Stimulated activated naive CD8-positive, alpha-beta T cell treated with anti-CD3 and anti-CD28 coated beads, Interleukin-15, amount 100 ng/mL, for 72 hours (primary cell): Measurements from ENCODE around the gene TUBA1B.
"Not testable (repeated sequence)": the region's sequence is repeated elsewhere in the genome, so short reads cannot be mapped to it uniquely, and the experiment has no call there.

Source experiments
- ATAC-seq: fragments of 150-1000 bp; cut with Tn5 transposase; 2 replicates; pipeline ENCODE4 v1.10.0; 2021; ENCODE audit warnings: mild to moderate bottlenecking, moderate library complexity
- DNase-seq, 2 donors: peaks; one replicate each; pipeline ENCODE4 v3.0.0; 2021 to 2022
- H3K27ac Mint-ChIP-seq, 2 donors: one replicate each; pipeline ENCODE4 v1.8.0; 2022; ENCODE audit warnings: mild to moderate bottlenecking in 2 of 2, mixed read lengths in 2 of 2, moderate library complexity in 2 of 2
- H3K27me3 Mint-ChIP-seq: one replicate; pipeline ENCODE4 v1.8.0; 2022; ENCODE audit warnings: mixed read lengths
- H3K4me1 Mint-ChIP-seq: one replicate; pipeline ENCODE4 v1.8.0; 2022; ENCODE audit warnings: mild to moderate bottlenecking, mixed read lengths
- H3K4me3 Mint-ChIP-seq, 2 donors: one replicate each; pipeline ENCODE4 v1.8.0; 2022; ENCODE audit warnings: mild to moderate bottlenecking in 2 of 2, mixed read lengths in 2 of 2, moderate library complexity in 1 of 2
- H3K9me3 Mint-ChIP-seq, 2 donors: one replicate each; pipeline ENCODE4 v1.8.0; 2022; ENCODE audit warnings: mixed read lengths in 2 of 2

The TUBA1B gene

DNA sequence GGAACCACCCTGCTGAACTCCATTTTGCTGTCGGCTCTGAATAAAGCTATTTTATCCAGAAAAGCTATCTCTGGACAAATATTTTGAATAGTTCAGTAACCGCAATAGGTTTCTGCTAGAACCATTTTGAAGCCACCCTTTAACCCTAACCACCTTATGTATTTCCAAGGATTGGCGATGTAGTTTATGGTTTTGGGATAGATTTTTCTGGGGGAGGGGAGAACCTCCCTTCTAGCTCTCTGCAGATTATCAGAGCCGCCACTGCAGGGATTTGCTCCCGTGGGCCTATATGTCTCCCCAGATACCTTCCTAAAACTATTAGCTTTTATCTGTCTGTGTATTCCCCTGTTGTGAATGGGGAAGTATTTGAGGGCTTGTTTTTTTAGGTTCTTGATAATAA is 1.8 kb upstream of the TUBA1B start:
- Mint-ChIP-seq H3K4me3 (peak overlapping the region; percentile 39 to 88), H3K27me3 (no peaks in the 10 kb centered on the region), H3K4me1 (peaks cover 57% of the 10 kb centered on the region), H3K9me3 (no peaks in the 10 kb centered on the region), H3K27ac (no peak overlapping the region)
- no peak for DNase-seq
- ATAC-seq: no peak

DNA sequence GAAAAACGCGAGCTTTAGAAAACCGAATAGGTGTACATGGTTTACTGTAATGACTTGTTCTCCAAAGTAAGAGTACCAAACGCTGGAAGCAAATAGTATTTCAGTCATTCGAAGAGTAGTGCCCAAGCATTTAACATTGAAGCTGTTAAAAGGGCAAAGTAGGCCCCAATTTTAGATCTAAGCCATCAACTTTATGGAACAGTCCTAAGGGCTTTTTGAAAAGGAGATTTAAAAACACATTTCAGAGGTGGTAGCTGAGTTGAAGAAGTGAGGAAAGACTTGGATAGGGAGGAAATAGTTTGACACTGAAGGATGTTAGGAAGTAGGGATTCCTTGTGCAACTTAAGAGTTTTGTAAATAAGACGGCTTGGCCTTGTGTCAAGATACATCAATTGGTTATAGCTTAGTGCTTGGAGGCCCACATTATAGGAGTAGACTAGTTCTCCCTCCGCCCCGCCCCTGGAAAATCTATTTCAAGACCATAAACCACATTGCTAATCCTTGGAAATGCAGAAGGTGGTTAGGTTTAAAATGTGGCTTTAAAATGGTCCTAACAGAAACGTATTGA is 783 bp upstream of the TUBA1B start:
- ATAC-seq (peak; percentile 0), DNase-seq (no peak)
- peaks cover 67% of the 10 kb centered on the region for H3K4me1 Mint-ChIP-seq
- peak overlapping the region; percentile 84 to 88 for H3K4me3 Mint-ChIP-seq
- H3K27ac Mint-ChIP-seq: peak overlapping the region; percentile 89 to 94
- no peaks in the 10 kb centered on the region for H3K9me3 Mint-ChIP-seq
- no peaks in the 10 kb centered on the region for H3K27me3 Mint-ChIP-seq

DNA sequence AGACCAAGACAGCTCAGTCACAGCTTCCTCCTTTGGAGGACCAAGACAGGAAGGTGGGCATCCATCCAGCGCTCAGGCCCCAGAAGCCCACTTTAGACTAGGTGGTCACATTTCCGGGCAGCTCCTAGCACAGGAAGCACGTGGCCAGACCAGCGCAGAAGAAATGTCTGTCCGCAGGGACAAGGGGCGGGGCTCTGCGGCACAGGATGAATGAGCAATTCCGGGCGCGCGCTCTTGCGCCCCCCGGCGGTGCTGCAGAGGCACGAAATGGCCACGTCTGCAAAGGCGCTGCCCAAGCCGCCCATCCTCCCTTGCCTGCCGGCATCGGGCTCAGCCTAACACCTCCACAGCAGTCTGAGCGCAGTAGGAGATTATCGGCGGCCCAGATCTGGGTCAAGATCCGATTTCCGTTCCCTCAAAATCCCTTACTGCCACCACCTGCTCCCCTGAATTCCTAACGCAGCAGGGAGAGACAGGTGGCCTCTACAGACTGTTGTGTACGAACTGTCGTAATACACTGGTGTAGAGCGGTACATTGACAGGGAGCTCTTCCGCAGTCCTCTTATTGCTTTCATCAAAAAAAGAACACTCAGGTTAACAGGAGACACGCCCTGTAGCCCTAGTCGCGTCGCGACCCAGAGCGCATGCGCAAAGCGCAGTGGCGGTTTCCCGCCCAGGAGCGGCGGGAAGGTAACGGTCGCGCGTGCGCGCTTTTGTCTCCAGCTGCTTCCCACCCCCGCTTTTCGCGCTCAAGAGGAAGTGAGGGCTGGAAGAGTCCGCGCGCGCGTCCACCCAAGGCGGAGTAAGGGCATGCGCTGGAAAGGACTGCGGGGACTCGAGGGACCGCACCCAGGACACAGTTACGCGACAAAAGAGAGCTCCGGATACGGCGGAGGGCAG is 794 bp downstream of the TUBA1B start:
- ATAC-seq: peak; percentile 78

GRCh38 chr12:49129332-49130150 is 1.7 kb downstream of the TUBA1B start:
- Mint-ChIP-seq H3K4me1 (peaks cover 70% of the 10 kb centered on the region), H3K27me3 (no peaks in the 10 kb centered on the region), H3K9me3 (no peaks in the 10 kb centered on the region), H3K27ac (peak overlapping the region; percentile 98 to 100), H3K4me3 (peak overlapping the region; percentile 96 to 97)
- no peak for ATAC-seq
- no peak for DNase-seq

More for the DNA sequence above, 794 bp downstream of the TUBA1B start:
- Mint-ChIP-seq H3K4me3 (peak overlapping the region; percentile 96 to 97), H3K9me3 (no peaks in the 10 kb centered on the region), H3K4me1 (peaks cover 70% of the 10 kb centered on the region), H3K27me3 (no peaks in the 10 kb centered on the region), H3K27ac (peak overlapping the region; percentile 98 to 100)
- DNase-seq: peak; percentile 93 to 96

DNA sequence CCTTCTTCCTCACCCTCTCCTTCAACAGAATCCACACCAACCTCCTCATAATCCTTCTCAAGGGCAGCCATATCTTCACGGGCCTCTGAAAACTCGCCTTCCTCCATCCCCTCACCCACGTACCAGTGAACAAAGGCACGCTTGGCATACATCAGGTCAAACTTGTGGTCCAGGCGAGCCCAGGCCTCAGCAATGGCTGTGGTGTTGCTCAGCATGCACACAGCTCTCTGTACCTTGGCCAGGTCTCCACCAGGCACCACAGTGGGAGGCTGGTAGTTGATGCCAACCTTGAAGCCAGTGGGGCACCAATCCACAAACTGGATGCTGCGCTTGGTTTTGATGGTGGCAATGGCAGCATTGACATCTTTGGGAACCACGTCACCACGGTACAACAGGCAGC is 3.2 kb downstream of the TUBA1B start:
- peak overlapping the region in 1 of 2 donors; percentile 9 for H3K4me3 Mint-ChIP-seq
- not testable (repeated sequence) for H3K9me3 Mint-ChIP-seq, H3K27ac Mint-ChIP-seq, H3K27me3 Mint-ChIP-seq, DNase-seq, ATAC-seq
- H3K4me1 Mint-ChIP-seq: peaks cover 58% of the 10 kb centered on the region

DNA sequence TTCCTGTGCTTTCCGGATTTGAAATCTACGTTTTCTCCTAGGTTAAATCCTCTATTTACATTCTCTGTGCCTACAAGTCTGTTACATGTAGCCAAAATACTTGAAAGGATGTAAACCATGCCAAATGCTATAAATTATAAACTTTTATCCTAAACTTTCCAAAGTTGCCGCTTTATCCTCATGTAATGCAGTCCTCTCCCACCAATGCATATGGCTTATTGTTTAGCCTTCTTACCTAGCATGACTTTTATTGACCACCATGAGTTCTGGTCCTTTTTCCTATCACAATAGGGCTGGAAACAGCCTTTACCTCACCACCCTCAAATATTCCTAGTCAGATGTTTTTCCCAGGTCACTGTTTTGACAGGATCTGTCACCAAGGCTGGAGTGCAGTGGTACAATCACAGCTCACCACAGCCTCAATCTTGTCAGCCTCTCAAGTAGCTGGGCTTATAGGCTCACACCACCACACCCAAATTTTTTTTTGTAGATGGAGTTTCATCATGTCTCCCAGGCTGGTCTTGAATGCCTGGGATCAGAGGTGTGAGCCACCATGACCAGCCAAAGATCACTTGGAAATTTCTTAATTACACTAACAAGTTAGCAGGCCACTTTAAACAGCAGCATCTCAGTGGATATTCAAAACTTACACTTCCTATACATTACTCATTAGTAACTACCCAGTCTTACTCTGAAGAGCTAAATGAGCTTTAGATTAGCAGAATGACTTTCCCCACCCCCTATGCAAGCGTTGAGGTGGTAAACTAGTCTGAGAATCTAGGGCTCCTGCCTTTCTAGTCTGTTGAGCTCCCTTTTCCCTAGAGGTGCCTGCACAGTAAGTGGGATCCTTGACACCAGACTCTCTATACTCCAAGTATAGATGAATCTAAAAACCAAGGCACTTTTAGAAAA is 4.1 kb downstream of the TUBA1B start:
- DNase-seq (no peak), ATAC-seq (no peak)
- Mint-ChIP-seq H3K4me1 (peaks cover 50% of the 10 kb centered on the region), H3K4me3 (peak overlapping the region in 1 of 2 donors; percentile 24), H3K9me3 (no peaks in the 10 kb centered on the region), H3K27ac (peak overlapping the region in 1 of 2 donors; percentile 82), H3K27me3 (no peaks in the 10 kb centered on the region)

GRCh38 chr12:49121047-49121696 is 10.0 kb downstream of the TUBA1B start:
- ATAC-seq (no peak), DNase-seq (no peak)
- Mint-ChIP-seq H3K27ac (no peak overlapping the region), H3K9me3 (no peaks in the 10 kb centered on the region), H3K4me1 (no peaks in the 10 kb centered on the region), H3K4me3 (no peak overlapping the region), H3K27me3 (no peaks in the 10 kb centered on the region)

DNA sequence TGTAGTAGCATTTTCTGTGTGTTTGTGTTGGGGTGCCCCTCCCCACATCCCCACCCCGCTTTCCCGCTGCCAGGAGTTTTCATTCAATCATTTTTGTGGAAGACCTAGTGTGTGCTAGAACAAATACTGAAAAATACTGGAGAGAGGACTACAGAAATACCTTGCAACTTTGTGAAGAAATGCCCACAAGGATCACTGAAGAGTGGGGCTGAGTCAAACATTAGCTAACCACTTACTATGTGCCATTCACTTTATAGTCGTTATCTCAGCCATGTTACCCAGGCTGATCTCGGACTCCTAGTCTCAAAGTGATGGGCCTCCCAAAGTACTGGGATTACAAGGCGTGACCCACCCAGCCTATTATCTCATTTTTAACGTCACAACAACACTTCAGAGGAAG is 20.0 kb downstream of the TUBA1B start:
- peak overlapping the region; percentile 98 for H3K27ac Mint-ChIP-seq
- peaks cover 43% of the 10 kb centered on the region for H3K4me1 Mint-ChIP-seq
- peak overlapping the region; percentile 90 to 99 for H3K4me3 Mint-ChIP-seq
- peak; percentile 25 for ATAC-seq
- H3K27me3 Mint-ChIP-seq: no peaks in the 10 kb centered on the region
- no peaks in the 10 kb centered on the region for H3K9me3 Mint-ChIP-seq
- no peak for DNase-seq

DNA sequence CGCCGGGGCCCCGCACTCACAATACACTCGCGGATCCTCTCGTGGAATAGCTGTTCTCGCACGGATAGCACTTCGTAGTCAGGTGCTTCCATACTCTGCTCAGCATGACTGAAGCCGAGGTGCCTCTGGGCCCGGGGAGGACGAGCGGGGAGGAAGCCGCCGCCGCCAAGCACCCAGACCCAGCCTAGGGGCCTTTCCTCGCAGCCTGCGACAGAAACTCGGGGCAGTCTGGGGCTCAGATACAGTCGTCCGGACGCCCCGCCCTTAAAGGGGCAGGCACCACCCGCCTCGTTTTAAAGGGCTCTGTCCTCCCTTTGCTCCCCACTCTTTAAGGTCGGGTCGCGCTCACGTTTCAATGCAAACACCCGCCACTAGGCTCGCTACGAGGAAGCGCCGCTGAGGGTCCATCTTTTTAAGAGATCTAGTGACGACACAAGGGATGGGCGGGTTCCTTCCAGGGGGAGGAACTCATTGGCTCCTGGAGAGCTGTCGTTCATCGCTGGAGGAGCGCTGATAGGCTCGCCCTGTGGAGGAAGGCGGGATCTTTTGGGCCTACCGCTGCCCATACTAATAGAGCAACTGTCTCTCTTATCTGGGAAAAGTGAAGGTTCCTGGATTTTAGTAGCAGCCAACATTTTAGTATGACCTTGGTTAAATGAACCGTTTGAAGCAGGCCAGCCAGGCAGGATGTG is 20.6 kb downstream of the TUBA1B start, which contains the start of gene LMBR1L:
Gene LMBR1L, minus strand, starts transcription at position 384 of the 692 bp plus-strand sequence. Its CDS starts 292 bp downstream, at position 92.
- peak; percentile 93 to 95 for DNase-seq
- ATAC-seq: peak; percentile 99
- Mint-ChIP-seq H3K27me3 (no peaks in the 10 kb centered on the region), H3K27ac (peak within 1 kb of the TSS; percentile 98), H3K9me3 (no peaks in the 10 kb centered on the region), H3K4me3 (peak within 1 kb of the TSS; percentile 90 to 99), H3K4me1 (peaks cover 49% of the 10 kb centered on the region)

- H3K4me1 Mint-ChIP-seq: peaks cover 53% of the 10 kb centered on the region
- H3K4me3 Mint-ChIP-seq: peak overlapping the region; percentile 90 to 99
- DNase-seq: no peak
Measured at GRCh38 chr12:49109641-49110463, 21.3 kb downstream of the TUBA1B start.

DNA sequence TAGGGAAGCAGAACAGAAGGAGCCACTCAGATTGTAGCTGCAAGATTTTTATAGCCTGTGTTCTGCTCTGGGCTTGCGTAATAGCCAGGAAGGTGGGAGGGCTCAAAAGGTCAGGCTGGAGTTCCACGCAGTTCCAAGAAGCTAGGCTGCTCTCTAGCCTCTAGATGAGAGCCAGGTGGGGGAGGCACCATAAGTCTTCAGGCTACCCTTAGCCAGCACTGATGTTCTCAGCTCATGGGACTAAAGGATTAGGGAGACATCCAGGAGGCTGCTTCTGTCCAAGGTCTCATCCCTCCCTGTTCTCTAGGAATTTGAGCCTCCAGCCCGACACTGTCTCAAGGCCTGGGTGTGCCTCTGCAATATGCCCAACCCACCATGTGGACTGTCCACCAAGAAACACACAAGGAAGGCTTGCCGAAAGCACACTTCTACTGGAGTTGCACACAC is 22.2 kb downstream of the TUBA1B start:
- Mint-ChIP-seq H3K27me3 (no peaks in the 10 kb centered on the region), H3K27ac (no peak overlapping the region), H3K4me3 (peak overlapping the region; percentile 90 to 99), H3K4me1 (peaks cover 53% of the 10 kb centered on the region), H3K9me3 (no peaks in the 10 kb centered on the region)
- no peak for ATAC-seq
- DNase-seq: no peak

More at GRCh38 chr12:49109641-49110463, 21.3 kb downstream of the TUBA1B start:
- peak overlapping the region; percentile 98 for H3K27ac Mint-ChIP-seq
- no peak for ATAC-seq
- no peaks in the 10 kb centered on the region for H3K27me3 Mint-ChIP-seq
- H3K9me3 Mint-ChIP-seq: no peaks in the 10 kb centered on the region

- Mint-ChIP-seq H3K9me3 (no peaks in the 10 kb centered on the region), H3K4me1 (peaks cover 44% of the 10 kb centered on the region), H3K4me3 (no peak overlapping the region), H3K27me3 (no peaks in the 10 kb centered on the region), H3K27ac (peak overlapping the region in 1 of 2 donors; percentile 50)
- no peak for ATAC-seq
- no peak for DNase-seq
Measured at GRCh38 chr12:49105504-49106084, 25.6 kb downstream of the TUBA1B start.

DNA sequence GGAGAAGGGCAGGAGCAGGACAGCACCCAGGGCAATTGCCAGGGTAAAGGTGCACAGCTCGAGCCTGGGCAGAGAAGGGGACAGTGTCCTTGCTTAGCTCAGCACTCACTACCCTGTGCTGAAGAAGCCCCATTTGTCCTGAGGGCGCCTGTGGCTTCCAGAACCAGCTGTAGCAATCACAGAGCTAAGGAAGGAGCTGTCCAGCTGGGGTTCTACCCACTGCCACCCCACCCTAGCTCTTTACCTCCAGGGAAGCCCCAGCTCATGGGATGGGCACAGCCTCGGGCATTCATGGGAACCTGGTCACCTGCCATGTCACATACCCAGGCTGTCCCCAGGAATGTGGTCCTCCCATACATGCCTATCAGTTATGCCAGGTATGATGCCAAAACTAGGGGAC is 26.4 kb downstream of the TUBA1B start:
- Mint-ChIP-seq H3K27ac (no peak overlapping the region), H3K9me3 (no peaks in the 10 kb centered on the region), H3K27me3 (no peaks in the 10 kb centered on the region), H3K4me1 (peaks cover 40% of the 10 kb centered on the region), H3K4me3 (no peak overlapping the region)
- ATAC-seq (no peak), DNase-seq (no peak)
